Astrocyte (in vitro differentiated cells and primary cell): Measurements from ENCODE around the gene SLC25A10. TPM values are rescaled to one million over a fixed set of nuclear protein-coding genes. Genes with fewer than 3 reads are reported as not detected.
A peak's percentile ranks its signal among the peaks of the same experiment; 100 is the strongest.

Experiments
- DNase-seq: peaks from one replicate; pipeline ENCODE4 v3.0.0-alpha.2; 2010; ENCODE audit warnings: low read depth
- FAIRE-seq: peaks from 2 replicates; lab custom pipeline; 2011; peaks lifted over from hg19 to GRCh38; lab: Jason Lieb, UNC
- H2AFZ ChIP-seq: 2 replicates; pipeline ENCODE4 v1.6.0; 2012; ENCODE audit warnings: low read depth, low read length, inconsistent platforms
- H3K27ac ChIP-seq: 2 replicates; pipeline ENCODE4 v1.5.1; 2011; ENCODE audit warnings: low read depth, low read length, inconsistent platforms
- H3K27me3 ChIP-seq: 2 replicates; pipeline ENCODE4 v1.6.0; 2011; ENCODE audit warnings: low read length, inconsistent platforms; ENCODE audit not compliant: insufficient read depth
- H3K36me3 ChIP-seq: 2 replicates; pipeline ENCODE4 v1.5.1; 2011; ENCODE audit warnings: low read length, inconsistent platforms; ENCODE audit not compliant: insufficient read depth
- H3K4me1 ChIP-seq: 2 replicates; pipeline ENCODE4 v1.5.1; 2011; ENCODE audit warnings: low read length, inconsistent platforms; ENCODE audit not compliant: insufficient read depth
- H3K4me2 ChIP-seq: 2 replicates; pipeline ENCODE4 v1.6.0; 2012; ENCODE audit warnings: low read length, inconsistent platforms
- H3K4me3 ChIP-seq: 2 replicates; pipeline ENCODE4 v1.5.1; 2011; ENCODE audit warnings: low read depth, mild to moderate bottlenecking, low read length, inconsistent platforms; ENCODE audit not compliant: insufficient read depth
- H3K79me2 ChIP-seq: 2 replicates; pipeline ENCODE4 v1.6.0; 2012; ENCODE audit warnings: mild to moderate bottlenecking, low read length, inconsistent platforms; ENCODE audit not compliant: insufficient read depth
- H3K9ac ChIP-seq: 2 replicates; pipeline ENCODE4 v1.6.0; 2012; ENCODE audit warnings: mild to moderate bottlenecking, low read length, inconsistent platforms
- H3K9me3 ChIP-seq: 2 replicates; pipeline ENCODE4 v1.5.1; 2012; ENCODE audit warnings: low read depth, mild to moderate bottlenecking, low read length, inconsistent platforms; ENCODE audit not compliant: insufficient read depth
- H4K20me1 ChIP-seq: 2 replicates; pipeline ENCODE4 v1.6.0; 2012; ENCODE audit warnings: low read length, inconsistent platforms; ENCODE audit not compliant: insufficient read depth
- H3K27ac Mint-ChIP-seq: one replicate; pipeline ENCODE4 v1.8.0; 2021; ENCODE audit warnings: mild to moderate bottlenecking, mixed read lengths; ENCODE audit not compliant: unreplicated experiment
- H3K27me3 Mint-ChIP-seq: one replicate; pipeline ENCODE4 v1.8.0; 2021; ENCODE audit warnings: low read depth, mixed read lengths; ENCODE audit not compliant: unreplicated experiment
- H3K36me3 Mint-ChIP-seq: one replicate; pipeline ENCODE4 v1.8.0; 2021; ENCODE audit warnings: low read depth, mixed read lengths; ENCODE audit not compliant: unreplicated experiment
- H3K4me1 Mint-ChIP-seq: one replicate; pipeline ENCODE4 v1.8.0; 2021; ENCODE audit warnings: low read depth, mixed read lengths; ENCODE audit not compliant: unreplicated experiment
- H3K4me3 Mint-ChIP-seq: one replicate; pipeline ENCODE4 v1.8.0; 2021; ENCODE audit warnings: mild to moderate bottlenecking, moderate library complexity, mixed read lengths; ENCODE audit not compliant: unreplicated experiment
- H3K9me3 Mint-ChIP-seq: one replicate; pipeline ENCODE4 v1.8.0; 2021; ENCODE audit warnings: mild to moderate bottlenecking, mixed read lengths; ENCODE audit not compliant: unreplicated experiment
- CTCF ChIP-seq: IDR thresholded peaks from 2 replicates; pipeline ENCODE4 v1.5.1; 2011; ENCODE audit warnings: low read depth, mild to moderate bottlenecking, inconsistent platforms, low read length, moderate library complexity; ENCODE audit not compliant: insufficient read depth
- EZH2 ChIP-seq: IDR thresholded peaks from 2 replicates; pipeline ENCODE4 v1.6.1; 2012; ENCODE audit warnings: mild to moderate bottlenecking, low read length, inconsistent platforms; ENCODE audit not compliant: insufficient read depth
- total RNA-seq: library from RNA; stranded (reverse); gene quantifications from 2 replicates; pipeline ENCODE4 v1.2.1, GENCODE V29; 2021

The SLC25A10 gene
- total RNA-seq, 1 donor from 2014 or later = 9.3 TPM

- Mint-ChIP-seq H3K27ac (peak overlapping the region; percentile 87), H3K27me3 (no peaks in the 10 kb centered on the region), H3K4me3 (peak overlapping the region; percentile 85), H3K9me3 (no peaks in the 10 kb centered on the region), H3K36me3 (peaks cover 2% of the 10 kb centered on the region), H3K4me1 (peaks cover 7% of the 10 kb centered on the region)
- Histone ChIP-seq H2AFZ (no peak overlapping the region), H3K9me3 (no peaks in the 10 kb centered on the region), H3K27ac (no peak overlapping the region), H3K36me3 (no peaks in the 10 kb centered on the region), H4K20me1 (peaks cover 34% of the 10 kb centered on the region), H3K4me2 (peak overlapping the region; percentile 89), H3K4me1 (peaks cover 34% of the 10 kb centered on the region), H3K27me3 (no peaks in the 10 kb centered on the region), H3K4me3 (peak overlapping the region; percentile 63), H3K79me2 (peaks cover 13% of the 10 kb centered on the region), H3K9ac (peak overlapping the region; percentile 72)
- TF ChIP-seq CTCF = no peak
- no peak for TF ChIP-seq EZH2
- DNase-seq = no peak
- FAIRE-seq = no peak
Observed at GRCh38 chr17:81713004-81713555, 996 bp downstream of the SLC25A10 start.

GRCh38 chr17:81713556-81714411, 1.7 kb downstream of the SLC25A10 start:
- H3K27me3 Mint-ChIP-seq = no peaks in the 10 kb centered on the region
- H3K27ac Mint-ChIP-seq = no peak overlapping the region

More at GRCh38 chr17:81713556-81714411, 1.7 kb downstream of the SLC25A10 start:
- Mint-ChIP-seq H3K36me3 (peaks cover 2% of the 10 kb centered on the region), H3K9me3 (no peaks in the 10 kb centered on the region), H3K4me1 (peaks cover 7% of the 10 kb centered on the region), H3K4me3 (peak overlapping the region; percentile 85)
- DNase-seq = no peak
- Histone ChIP-seq H3K4me3 (no peak overlapping the region), H3K4me1 (peaks cover 34% of the 10 kb centered on the region), H3K79me2 (peaks cover 13% of the 10 kb centered on the region), H3K9ac (no peak overlapping the region), H4K20me1 (peaks cover 27% of the 10 kb centered on the region), H2AFZ (no peak overlapping the region), H3K36me3 (no peaks in the 10 kb centered on the region), H3K27me3 (no peaks in the 10 kb centered on the region), H3K4me2 (peak overlapping the region; percentile 89), H3K9me3 (no peaks in the 10 kb centered on the region), H3K27ac (no peak overlapping the region)
- no peak for FAIRE-seq
- TF ChIP-seq EZH2 (no peak), CTCF (no peak)
